ENCODE data around the gene PIH1D1.
"Not testable (repeated sequence)": the region's sequence is repeated elsewhere in the genome, so short reads cannot be mapped to it uniquely, and the experiment has no call there.

Gene PIH1D1

DNA sequence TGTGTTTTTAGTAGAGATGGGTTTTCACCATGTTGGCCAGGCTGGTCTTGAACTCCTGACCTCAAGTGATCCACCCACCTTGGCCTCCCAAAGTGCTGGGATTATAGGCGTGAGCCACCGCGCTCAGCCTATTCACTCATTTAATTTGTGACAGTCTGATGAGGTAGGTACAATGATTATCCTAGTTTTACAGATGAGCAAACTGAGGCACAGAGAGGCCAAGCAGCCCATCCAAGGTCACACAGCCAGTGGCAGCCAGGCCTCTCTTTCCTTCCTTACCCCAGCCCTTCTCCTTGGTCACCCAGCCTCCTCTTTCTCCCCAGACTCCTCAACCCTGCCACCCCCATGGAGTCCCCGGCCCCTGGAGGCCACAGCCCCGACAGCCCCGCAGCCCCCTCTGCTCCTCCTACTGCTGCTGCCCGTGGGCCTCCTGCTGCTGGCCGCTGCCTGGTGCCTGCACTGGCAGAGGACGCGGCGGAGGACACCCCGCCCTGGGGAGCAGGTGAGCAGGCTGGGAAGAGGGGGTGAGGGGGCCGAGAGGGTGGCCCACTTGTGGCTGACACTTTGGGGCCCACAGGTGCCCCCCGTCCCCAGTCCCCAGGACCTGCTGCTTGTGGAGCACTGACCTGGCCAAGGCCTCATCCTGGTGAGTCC, 28.5 kb upstream of the PIH1D1 start:
- no peak for DNase-seq

GRCh38 chr19:49475995-49476880, 24.6 kb upstream of the PIH1D1 start:
- no peak for DNase-seq

DNA sequence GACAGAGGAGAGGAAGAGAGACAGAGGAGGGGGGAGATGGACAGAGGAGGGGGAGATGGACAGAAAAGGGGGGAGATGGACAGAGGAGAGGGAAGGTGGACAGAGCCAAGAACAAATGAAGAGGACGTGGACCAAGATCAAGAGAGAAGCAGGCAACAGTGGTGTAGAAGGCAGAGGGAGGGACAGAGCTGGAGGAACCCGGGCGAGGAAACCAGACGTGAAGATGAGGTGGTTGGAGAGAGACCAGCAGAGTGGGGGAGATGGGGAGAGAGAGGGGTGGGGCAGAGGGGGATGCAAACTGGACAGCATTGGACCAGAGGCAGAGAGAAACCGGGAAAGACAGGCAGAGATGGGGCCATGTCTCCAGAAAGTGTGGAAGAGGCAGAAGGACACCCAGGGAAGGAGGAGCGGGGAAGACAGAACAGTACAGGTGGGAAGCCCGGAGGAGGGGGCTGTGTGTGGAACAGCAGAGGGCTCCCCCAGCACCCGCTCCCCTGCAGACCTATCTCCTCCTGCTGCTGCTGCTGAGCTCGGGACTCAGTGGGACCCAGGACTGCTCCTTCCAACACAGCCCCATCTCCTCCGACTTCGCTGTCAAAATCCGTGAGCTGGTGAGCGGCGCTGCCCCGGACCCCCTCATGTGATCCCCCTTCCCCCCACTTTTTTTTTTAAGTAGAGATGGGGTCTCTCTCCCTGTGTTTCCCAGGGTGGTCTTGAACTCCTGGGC, 23.7 kb upstream of the PIH1D1 start:
- no peak for DNase-seq

DNA sequence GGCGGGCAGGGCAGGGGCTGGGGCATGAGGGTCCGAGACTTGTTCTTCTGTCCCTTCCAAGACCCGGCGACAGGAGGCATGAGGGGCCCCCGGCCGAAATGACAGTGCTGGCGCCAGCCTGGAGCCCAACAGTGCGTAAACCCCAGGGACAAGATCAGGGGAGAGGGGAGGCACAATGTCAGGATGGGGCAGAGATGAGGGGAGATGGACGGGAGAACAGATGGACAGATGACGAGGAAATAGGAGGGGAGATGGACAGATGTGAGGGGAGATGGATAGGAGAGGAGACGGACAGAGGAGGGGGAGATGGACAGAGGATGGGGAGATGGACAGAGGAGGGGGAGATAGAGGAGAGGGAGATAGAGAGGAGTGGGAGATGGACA, 22.9 kb upstream of the PIH1D1 start:
- no peak for DNase-seq

DNA sequence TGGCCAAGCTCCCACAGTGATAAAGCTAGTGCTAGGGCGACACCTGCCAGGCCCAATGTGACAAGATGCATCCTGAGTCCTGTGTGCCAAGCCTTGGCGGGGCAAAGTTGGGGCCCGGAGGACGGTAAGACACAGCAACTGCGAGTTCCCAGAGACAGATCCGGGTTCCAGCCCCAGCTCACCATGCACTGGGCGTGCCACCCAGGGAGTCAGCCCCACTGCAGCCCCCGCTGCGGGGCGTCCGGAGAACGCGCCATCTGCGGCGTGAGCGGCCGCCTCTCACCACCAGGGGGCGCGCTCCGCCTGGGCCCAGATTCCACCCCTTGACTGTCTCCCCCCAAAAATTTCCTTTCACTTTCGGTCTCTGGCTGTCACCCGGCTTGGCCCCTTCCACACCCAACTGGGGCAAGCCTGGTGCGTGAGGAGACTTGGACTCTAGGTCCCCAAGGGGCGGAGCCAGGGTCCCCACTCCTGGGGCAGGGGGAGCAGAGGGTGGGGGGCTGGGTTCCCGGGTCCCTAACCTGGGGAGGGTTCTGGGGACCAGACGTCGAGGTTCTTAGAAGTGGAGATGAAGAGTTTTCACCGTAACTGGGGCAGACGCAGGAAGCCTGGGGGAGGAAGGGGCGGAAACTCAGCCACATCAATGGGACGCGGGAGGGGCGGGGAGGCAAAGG, 22.4 kb upstream of the PIH1D1 start, which contains the start of gene FLT3LG:
Gene FLT3LG, plus strand, starts transcription at position 348 of the 674 bp plus-strand sequence. CDS start 425 bp downstream, outside the sequence.
- DNase-seq, result peak; percentile 9

DNA sequence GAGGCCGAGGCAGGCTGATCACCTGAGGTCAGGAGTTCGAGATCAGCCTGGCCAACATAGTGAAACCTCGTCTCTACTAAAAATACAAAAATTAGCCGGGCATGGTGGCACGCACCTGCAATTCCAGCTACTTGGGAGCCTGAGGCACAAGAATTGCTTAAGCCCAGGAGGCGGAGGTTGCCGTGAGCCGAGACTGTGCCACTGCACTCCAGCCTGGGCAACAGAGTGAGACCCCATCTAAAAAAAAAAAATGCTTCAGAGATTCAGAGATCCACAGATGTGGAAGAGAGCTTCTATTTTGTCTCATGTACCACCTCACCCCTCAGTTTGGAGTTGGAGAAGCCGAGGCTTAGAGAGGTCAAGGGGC, 21.9 kb upstream of the PIH1D1 start:
- not testable (repeated sequence) for DNase-seq

DNA sequence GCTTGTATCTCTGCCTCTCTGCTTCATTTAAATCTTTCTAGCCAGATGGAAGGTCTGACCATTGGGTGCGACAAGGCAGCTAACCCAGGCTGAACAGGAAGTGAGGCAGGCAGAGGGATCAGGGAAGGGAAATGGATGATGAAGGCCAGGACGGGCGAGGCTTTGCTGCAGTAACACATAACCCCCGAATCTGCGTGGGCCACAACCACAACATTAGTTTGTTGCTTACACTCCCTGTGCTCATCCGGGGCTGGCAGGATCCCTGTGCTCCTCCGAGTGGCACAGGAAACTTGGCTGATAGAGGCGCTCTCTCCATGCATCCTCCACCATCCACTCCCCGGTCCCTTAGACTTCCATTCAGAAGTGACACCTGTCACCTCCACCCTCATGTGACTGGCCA, 21.3 kb upstream of the PIH1D1 start:
- no peak for DNase-seq

DNA sequence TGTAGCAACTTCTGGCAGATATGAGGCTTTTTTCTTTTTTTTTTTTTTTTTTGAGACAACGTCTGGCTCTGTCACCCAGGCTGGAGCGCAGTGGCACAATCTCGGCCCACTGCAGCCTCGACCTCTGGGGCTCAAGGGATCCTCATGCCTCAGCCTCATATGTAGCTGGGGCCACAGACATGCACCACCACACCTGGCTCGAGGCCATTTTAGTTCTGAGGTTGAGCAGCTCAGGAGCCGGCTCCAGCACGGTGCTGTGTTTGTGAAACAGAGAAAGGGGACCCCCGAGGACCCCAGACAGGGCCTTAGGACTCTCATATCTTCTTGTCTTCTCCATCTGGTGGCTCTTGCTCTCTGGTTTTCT, 19.0 kb upstream of the PIH1D1 start:
- DNase-seq, result no peak

GRCh38 chr19:49469828-49470614, 18.4 kb upstream of the PIH1D1 start:
- DNase-seq, result peak; percentile 84

- DNase-seq, result peak; percentile 65
Observed at GRCh38 chr19:49468746-49469447, 17.3 kb upstream of the PIH1D1 start.

- no peak for DNase-seq
Observed at GRCh38 chr19:49468199-49468598, 16.6 kb upstream of the PIH1D1 start.

DNA sequence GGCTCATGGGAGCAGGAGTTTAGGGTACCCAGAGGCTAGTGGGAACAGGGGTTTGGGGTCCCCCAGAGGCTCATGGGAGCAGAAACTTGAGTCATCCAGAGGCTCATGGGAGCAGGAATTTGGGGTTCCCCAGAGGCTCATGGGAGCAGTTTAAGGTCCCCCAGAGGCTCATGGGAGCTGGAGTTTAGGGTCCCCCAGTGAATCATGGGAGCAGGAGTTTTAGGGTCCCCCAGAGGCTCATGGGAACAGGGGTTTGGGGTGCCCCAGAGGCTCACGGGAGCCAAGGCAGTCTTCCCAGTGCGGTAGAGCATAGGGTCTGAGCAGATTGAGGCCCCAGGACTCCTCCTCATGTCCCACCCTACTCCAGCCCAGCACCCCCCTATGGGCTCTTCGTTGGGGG, 13.8 kb upstream of the PIH1D1 start:
- no peak for DNase-seq

DNA sequence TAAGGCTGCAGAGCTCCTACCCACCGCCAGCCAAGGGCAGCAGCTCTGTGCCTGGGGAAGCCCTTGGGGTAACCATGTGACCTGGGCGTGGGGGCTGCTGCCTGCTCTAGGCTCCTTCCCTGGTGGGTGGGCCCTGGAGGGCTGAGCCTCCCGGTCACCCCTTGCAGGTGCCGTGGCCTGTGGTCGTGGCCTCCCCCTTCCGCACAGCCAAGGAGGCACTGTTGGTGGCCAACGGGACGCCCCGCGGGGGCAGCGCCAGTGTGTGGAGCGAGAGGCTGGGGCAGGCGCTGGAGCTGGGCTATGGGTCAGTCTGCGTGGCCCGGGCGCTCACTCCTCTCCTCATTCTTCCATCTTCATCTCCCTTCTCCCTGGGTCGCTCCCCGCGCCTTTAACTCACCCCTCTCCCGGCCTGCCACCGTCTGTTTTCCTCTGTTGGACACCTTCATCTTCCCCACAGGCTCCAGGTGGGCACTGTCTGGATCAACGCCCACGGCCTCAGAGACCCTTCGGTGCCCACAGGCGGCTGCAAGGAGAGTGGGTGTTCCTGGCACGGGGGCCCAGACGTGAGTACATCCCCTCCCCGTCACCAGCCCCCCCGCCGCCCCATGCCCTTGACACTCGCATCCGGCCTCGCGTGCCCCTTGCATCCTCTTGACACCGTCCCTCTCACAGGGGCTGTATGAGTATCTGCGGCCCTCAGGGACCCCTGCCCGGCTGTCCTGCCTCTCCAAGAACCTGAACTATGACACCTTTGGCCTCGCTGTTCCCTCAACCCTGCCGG, 12.5 kb upstream of the PIH1D1 start:
- DNase-seq, result no peak

DNA sequence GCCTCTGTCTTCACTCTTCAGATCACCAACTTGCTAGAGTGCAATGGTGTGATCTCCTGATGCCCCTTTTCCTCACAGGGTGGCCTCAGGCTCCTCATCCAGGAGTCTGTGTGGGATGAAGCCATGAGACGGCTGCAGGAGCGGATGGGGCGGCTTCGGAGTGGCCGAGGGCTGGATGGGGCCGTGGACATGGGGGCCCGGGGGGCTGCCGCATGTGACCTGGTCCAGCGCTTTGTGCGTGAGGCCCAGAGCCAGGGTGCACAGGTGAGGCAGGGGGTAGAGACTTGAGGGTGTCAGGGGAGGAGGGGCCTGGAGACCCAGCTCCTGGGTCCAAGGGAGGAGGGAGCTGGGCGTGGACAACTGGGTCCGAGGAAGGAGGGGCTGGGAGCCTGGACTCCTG, 10.9 kb upstream of the PIH1D1 start:
- DNase-seq, result no peak

DNA sequence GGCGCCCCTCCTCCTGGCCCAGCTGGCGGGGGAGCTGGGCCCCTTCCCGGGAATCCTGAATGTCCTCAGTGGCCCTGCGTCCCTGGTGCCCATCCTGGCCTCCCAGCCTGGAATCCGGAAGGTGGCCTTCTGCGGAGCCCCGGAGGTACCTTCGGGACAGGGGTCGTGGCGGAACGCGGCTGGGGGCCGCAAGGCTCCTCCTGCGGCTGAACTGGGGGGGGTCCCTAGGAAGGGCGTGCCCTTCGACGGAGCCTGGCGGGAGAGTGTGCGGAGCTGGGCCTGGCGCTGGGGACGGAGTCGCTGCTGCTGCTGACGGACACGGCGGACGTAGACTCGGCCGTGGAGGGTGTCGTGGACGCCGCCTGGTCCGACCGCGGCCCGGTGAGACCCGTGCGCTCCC, 10.0 kb upstream of the PIH1D1 start:
- DNase-seq, result no peak

DNA sequence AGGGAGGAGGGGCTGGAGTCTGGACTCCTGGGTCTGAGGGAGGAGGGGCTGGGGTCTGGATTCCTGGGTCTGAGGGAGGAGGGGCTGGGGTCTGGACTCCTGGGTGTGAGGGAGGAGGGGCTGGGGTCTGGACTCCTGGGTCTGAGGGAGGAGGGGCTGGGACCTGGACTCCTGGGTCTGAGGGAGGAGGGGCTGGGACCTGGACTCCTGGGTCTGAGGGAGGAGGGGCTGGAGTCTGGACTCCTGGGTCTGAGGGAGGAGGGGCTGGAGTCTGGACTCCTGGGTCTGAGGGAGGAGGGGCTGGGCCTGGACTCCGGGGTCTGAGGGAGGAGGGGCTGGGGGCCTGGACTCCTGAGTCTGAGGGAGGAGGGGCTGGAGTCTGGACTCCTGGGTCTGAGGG, 9.5 kb upstream of the PIH1D1 start:
- not testable (repeated sequence) for DNase-seq

DNA sequence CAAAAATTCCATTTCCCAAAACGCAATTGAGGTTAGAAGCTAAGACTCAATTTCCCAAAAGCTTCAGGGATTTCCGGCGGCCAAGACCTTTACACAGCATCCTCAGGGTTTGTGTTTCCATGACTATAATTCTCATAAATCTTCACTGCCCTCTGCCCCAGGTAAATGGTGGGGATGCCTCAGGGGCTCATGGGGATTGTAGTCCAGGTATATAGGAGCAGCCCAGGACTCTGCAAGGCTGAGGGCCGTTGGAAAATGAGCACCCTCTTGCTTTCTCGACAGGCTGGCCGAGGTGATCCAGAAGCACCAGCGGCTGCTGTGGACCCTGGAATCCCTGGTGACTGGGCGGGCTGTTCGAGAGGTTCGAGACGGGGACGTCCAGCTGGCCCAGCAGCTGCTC, 7.8 kb upstream of the PIH1D1 start:
- no peak for DNase-seq

DNA sequence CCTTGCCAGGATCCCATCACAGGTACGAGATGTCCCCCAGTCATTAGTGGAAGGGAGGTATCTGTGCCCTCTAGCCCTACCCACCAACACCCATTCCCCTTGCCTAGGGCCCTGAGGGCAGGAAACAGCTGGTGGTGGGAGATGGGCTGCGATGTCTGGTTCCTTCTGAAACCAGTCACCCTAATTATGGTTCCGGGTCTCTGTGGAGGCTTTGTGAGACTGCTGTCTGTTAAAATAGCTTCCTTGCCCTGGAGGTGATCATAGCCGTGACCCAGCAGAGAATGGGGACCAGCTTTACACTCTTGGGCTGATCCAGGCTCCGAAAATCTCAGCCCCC, 6.9 kb upstream of the PIH1D1 start:
- DNase-seq, result no peak

DNA sequence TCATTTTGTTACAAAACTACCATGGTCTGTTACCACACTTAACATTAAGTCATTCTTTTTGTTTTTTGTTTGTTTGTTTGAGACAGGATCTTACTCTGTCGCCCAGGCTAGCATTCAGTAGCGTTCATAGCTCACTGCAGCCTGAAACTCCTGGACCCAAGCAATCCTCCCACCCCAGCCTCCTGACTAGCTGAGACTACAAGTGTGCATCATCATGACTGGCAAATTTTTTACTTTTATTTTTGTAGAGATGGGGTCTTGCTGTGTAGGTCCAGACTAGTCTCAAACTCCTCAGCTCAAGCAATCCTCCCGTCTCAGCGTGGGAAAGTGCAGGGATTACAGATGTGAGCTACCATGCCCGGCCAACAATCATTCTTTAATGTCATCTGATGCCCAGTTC, 4.7 kb upstream of the PIH1D1 start:
- DNase-seq, result no peak

GRCh38 chr19:49455773-49456172, 4.2 kb upstream of the PIH1D1 start:
- DNase-seq, result no peak

- DNase-seq, result no peak
Observed at GRCh38 chr19:49453757-49454240, 2.2 kb upstream of the PIH1D1 start.
